Ovary (tissue), 10 donors: ENCODE results near the gene TRIM23. TPM values are rescaled to one million over a fixed set of nuclear protein-coding genes. Genes with fewer than 3 reads are reported as not detected.

Experiments used
- DNase-seq, 5 donors: peaks; one replicate each; pipeline ENCODE4 v3.0.0-alpha.2; 2019 to 2020
- H3K27ac ChIP-seq, 2 donors: fragments of 200-600 bp; one replicate each; pipeline versions ENCODE4 v1.5.1 to v1.8.0; 2019 to 2022
- H3K27me3 ChIP-seq: fragments of 200-600 bp; one replicate; pipeline ENCODE4 v1.8.0; 2022
- H3K36me3 ChIP-seq: fragments of 200-600 bp; sonication (generic); one replicate; pipeline ENCODE4 v1.5.1; 2019
- H3K4me1 ChIP-seq: one replicate; pipeline ENCODE4 v1.8.1; 2013; ENCODE audit warnings: mild to moderate bottlenecking, moderate library complexity; ENCODE audit not compliant: insufficient read depth
- H3K4me3 ChIP-seq: fragments of 200-600 bp; sonication (generic); one replicate; pipeline ENCODE4 v1.5.1; 2017
- H3K9me3 ChIP-seq, 2 donors: fragments of 200-600 bp in 1 of 2; sonication (generic) in 1 of 2; one replicate each; pipeline versions ENCODE4 v1.5.1 to v1.8.1; 2013 to 2019; ENCODE audit warnings: mild to moderate bottlenecking in 1 of 2, moderate library complexity in 1 of 2
- EP300 ChIP-seq: sonication (generic); formaldehyde crosslinking; IDR thresholded peaks from one replicate; pipeline ENCODE4 v1.6.1; 2017; ENCODE audit warnings: antibody characterized with exemption
- POLR2A ChIP-seq: fragments of 450-650 bp; IDR thresholded peaks from one replicate; pipeline ENCODE4 v1.6.1; 2017; ENCODE audit warnings: antibody characterized with exemption, mild to moderate bottlenecking, moderate library complexity
- WGBS, 3 donors: extraction: QIAGEN DNeasy Blood & Tissue Kit in 1 of 3; methylation state at CpG; one replicate each; pipeline versions ENCODE4 v1.1.5 to v1.1.7; 2013 to 2017; 5-methylcytosine and 5-hydroxymethylcytosine counted together
- intact Hi-C, 4 donors: fragments of 100-400 bp; cut with DNase I; formaldehyde crosslinking; loops; one replicate each; pipeline versions ENCODE4 v1.11.0 to v1.15.1; 2022 to 2023
- long read RNA-seq, 3 donors: library from polyadenylated mRNA in 2 of 3; unstranded in 2 of 3; transcript quantifications; one replicate each; pipeline ENCODE4 v2.0.0 and lab custom pipeline, GENCODE V29; 2021 to 2026
- polyA plus RNA-seq, 2 donors: library from polyadenylated mRNA; stranded (reverse); fragments of 200-250 nt in 1 of 2; fragments of 350-450 nt in 1 of 2; fragmentation: Illumina TruSeq in 1 of 2; extraction: RNeasy Lipid Tissue Mini Kit (QIAGEN cat#74804) in 1 of 2; gene quantifications; one replicate each; pipeline ENCODE4 v1.2.3, GENCODE V29; 2013 to 2014
- total RNA-seq, 7 donors: library from RNA; depleted of rRNA in 2 of 7; stranded (reverse); fragments of >200 nt in 2 of 7; fragmentation: NEBNext Ultra II Directional in 3 of 7; extraction: Animal tissue kit (Norgen Biotek cat#: 25700) in 3 of 7; gene quantifications; one replicate each; pipeline versions ENCODE4 v1.1.0 to v1.2.4, GENCODE V29; 2016 to 2023
- TF ChIP-seq, protein P1 (sequence below), 3 donors: fragments of 450-650 bp in 2 of 3; fragments of 200-600 bp in 1 of 3; IDR thresholded peaks; one replicate each; pipeline versions ENCODE4 v1.5.1 to v1.8.0; 2016 to 2022; ENCODE audit warnings: antibody characterized with exemption in 3 of 3, mild to moderate bottlenecking in 1 of 3
- donor health status: DM: no; HTN: no; CAD: no; lungs with moderate emphysema.
- donor health status: DM: no; HTN: no; CAD: no.
- donor health status: Bipolar disorder and iron deficiency.
- donor health status: DM: yes; HTN: yes; CAD: no.
- donor health status: DM: no; HTN: no; CAD: no.
- donor health status: DM: yes; HTN: yes; CAD: no.

TRIM23 gene
- total RNA-seq (10 to 100 TPM in 6 of 7 donors, 1 to 10 TPM in 1; 9.3 to 23.4 (median 19.9) TPM), polyA plus RNA-seq (1 to 10 TPM; 8.3 to 9.3 TPM)
- long read RNA-seq, donor 1, full-length matches to known transcripts: 9 of 13 reads
- long read RNA-seq, donor 1, partial matches to known transcripts: 3 of 13 reads
- long read RNA-seq, donor 1, other reads (novel, unspliced or antisense): 1 of 13 reads
- long read RNA-seq, donor 2, full-length matches to known transcripts: 8 of 8 reads
- long read RNA-seq, donor 2, partial matches to known transcripts: 0 of 8 reads
- long read RNA-seq, donor 2, other reads (novel, unspliced or antisense): 0 of 8 reads
- long read RNA-seq, donor 3, full-length matches to known transcripts: 29 of 35 reads
- long read RNA-seq, donor 3, partial matches to known transcripts: 4 of 35 reads
- long read RNA-seq, donor 3, other reads (novel, unspliced or antisense): 2 of 35 reads

DNA sequence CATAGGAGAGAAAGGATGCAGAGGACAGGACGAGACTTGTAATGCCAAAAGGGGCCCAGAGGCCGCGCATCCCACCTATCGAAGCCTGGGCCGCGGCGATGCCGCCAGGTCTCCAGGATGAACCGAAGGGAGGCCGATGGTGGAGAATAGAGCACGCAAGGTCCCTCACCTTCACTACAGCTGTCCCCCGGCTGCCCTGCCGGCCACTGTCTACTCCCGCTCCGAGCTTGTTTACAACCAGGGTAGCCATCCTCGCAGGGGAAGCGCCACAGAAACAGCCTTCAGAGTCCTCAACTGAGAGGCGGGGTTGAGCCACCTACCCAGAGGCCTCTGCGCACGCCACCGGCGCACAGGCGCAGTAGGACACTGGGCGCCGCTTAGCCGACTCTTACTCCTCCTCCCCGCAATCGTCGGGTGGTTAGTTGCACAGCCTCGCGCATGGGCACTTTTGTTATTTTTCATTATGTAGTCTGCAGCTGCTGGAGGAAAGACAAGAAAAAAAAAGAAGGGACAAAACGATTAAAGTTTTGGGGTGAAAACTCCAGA is at the start of gene TRIM23:
Gene TRIM23 (minus strand): TSS at position 309 of the 546 bp plus-strand sequence. CDS start 59 bp downstream, at position 250.
- no peaks in the 10 kb centered on the region for H3K9me3 ChIP-seq
- peak; percentile 87 to 92 (median 89) for DNase-seq
- peaks cover 9% of the 10 kb centered on the region for H3K4me1 ChIP-seq
- intact Hi-C loops: no loop called here
- H3K36me3 ChIP-seq: no peaks in the 10 kb centered on the region
- TF ChIP-seq POLR2A (peak; percentile 38), EP300 (no peak)
- TF ChIP-seq, protein P1, sequence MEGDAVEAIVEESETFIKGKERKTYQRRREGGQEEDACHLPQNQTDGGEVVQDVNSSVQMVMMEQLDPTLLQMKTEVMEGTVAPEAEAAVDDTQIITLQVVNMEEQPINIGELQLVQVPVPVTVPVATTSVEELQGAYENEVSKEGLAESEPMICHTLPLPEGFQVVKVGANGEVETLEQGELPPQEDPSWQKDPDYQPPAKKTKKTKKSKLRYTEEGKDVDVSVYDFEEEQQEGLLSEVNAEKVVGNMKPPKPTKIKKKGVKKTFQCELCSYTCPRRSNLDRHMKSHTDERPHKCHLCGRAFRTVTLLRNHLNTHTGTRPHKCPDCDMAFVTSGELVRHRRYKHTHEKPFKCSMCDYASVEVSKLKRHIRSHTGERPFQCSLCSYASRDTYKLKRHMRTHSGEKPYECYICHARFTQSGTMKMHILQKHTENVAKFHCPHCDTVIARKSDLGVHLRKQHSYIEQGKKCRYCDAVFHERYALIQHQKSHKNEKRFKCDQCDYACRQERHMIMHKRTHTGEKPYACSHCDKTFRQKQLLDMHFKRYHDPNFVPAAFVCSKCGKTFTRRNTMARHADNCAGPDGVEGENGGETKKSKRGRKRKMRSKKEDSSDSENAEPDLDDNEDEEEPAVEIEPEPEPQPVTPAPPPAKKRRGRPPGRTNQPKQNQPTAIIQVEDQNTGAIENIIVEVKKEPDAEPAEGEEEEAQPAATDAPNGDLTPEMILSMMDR (IDR thresholded peaks at IDR 0.05): no peak
- 0 to 1% (median 0%) methylated on average over 32 of the region's 32 CpGs for WGBS, 3 donors
- no peaks in the 10 kb centered on the region for H3K27me3 ChIP-seq
- H3K27ac ChIP-seq: peak within 1 kb of the TSS; percentile 68 to 76
- peak within 1 kb of the TSS; percentile 65 for H3K4me3 ChIP-seq

DNA sequence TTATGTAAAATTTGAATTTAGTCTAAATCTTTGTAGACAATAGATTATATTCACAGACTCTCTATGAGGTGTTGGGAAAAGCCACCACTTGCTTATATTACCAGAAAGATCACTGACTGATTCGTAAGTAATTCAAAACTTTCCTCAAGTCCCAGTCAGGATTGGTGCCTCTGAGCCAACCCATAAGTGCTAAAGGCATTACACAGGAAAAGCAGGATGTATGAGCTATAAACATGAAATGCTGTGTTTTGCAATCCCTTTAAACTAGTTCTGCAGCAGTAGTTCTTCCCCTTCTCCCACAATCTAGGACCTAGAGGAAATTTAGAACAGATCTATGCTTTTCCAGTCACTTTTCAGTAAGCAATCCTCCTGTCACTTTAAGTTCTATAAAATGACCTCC is 48.7 kb upstream of the TRIM23 start:
- H3K36me3 ChIP-seq: no peaks in the 10 kb centered on the region
- no peak overlapping the region for H3K27ac ChIP-seq
- 77 to 89% (median 80%) methylated on average over 1 of the region's 1 CpG for WGBS, 3 donors
- intact Hi-C loops: no loop called here
- no peaks in the 10 kb centered on the region for H3K27me3 ChIP-seq
- no peak for DNase-seq
- H3K4me3 ChIP-seq: no peak overlapping the region
- no peaks in the 10 kb centered on the region for H3K9me3 ChIP-seq
- no peaks in the 10 kb centered on the region for H3K4me1 ChIP-seq
- TF ChIP-seq POLR2A (no peak), EP300 (no peak)
- TF ChIP-seq, protein P1 (IDR thresholded peaks at IDR 0.05): no peak

DNA sequence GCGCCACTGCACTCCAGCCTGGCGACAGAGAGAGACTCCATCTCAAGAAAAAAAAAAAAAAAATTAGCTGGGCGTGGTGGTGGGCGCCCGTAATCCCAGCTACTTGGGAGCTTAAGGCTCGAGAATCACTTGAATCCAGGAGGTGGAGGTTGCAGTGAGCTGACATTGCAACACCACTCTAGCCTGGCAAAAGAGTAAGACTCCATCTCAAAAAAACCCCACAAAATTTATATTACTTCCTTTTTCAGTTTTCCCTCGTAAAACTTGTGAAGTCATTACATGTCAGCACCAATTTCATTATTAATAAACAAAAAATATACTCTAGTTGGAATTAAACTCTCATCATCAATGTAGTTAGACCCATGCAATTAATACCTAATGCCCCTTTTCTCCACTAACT is 44.6 kb upstream of the TRIM23 start:
- intact Hi-C loops: no loop called here
- TF ChIP-seq POLR2A: no peak
- no peak for TF ChIP-seq EP300
- TF ChIP-seq, protein P1 (IDR thresholded peaks at IDR 0.05): no peak
- no peak overlapping the region for H3K27ac ChIP-seq
- no peaks in the 10 kb centered on the region for H3K4me1 ChIP-seq
- H3K27me3 ChIP-seq: no peaks in the 10 kb centered on the region
- H3K36me3 ChIP-seq: no peaks in the 10 kb centered on the region
- no peaks in the 10 kb centered on the region for H3K9me3 ChIP-seq
- WGBS, 3 donors: 89 to 95% (median 89%) methylated on average over 7 of the region's 7 CpGs
- no peak for DNase-seq
- no peak overlapping the region for H3K4me3 ChIP-seq

DNA sequence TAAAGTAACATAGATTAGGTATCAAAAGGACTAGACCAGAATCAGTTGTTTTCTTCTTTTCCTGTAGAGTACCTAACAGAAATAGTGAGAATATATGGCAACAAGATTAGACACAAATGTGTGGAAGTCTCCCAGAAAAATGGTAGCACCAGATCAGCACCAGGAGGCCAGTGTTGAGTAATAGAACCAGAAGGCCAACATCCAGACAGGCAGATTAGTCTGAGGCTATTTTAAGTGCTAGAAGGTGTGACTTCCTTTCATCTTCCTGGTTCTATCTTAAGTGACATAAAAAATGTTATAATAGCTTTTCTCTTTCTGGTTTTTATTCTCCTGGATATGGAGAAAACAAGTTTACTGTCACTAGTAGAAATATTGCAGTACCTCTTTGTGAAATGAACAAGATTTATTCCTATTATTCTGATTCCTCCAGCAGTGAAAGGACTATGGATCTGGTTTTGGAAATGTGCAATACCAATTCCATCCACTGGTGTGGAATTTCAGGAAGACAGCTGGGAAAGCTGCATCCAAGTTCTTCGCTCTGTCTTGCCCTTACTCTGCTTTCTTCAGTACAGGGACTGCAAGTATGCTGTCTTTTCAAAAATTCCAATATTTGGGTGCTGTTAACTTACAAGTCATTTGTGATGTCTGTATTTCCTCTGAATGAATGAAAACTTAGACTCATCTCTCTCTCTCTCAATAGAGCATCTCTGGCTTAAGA is 39.8 kb upstream of the TRIM23 start:
- intact Hi-C loops: no loop called here
- Histone ChIP-seq H3K36me3 (no peaks in the 10 kb centered on the region), H3K9me3 (no peaks in the 10 kb centered on the region), H3K27ac (no peak overlapping the region), H3K27me3 (no peaks in the 10 kb centered on the region), H3K4me1 (no peaks in the 10 kb centered on the region), H3K4me3 (no peak overlapping the region)
- no peak for DNase-seq
- no peak for TF ChIP-seq POLR2A
- no peak for TF ChIP-seq EP300
- TF ChIP-seq, protein P1 (IDR thresholded peaks at IDR 0.05): no peak
- 65 to 90% (median 69%) methylated on average over 1 of the region's 1 CpG for WGBS, 3 donors
